Gastrocnemius medialis (tissue), 4 donors: Measurements from ENCODE around the gene ATP6V1A. TPM values are rescaled to one million over a fixed set of nuclear protein-coding genes. Genes with fewer than 3 reads are reported as not detected.

Experiments used
- ATAC-seq, 2 donors: fragments of 150-250 bp; one replicate each; pipeline ENCODE4 v1.9.1; 2016
- DNase-seq, 2 donors: peaks; one replicate each; pipeline ENCODE4 v3.0.0-alpha.2; 2019
- H3K27ac ChIP-seq, 4 donors: fragments of 200-600 bp; sonication (generic); 1 replicate in 1 of 4; 2 replicates in 3 of 4; pipeline ENCODE4 v1.5.1; 2016 to 2018; ENCODE audit warnings: mild to moderate bottlenecking in 2 of 4, moderate library complexity in 1 of 4
- H3K27me3 ChIP-seq, 3 donors: fragments of 200-600 bp; sonication (generic) in 2 of 3; 1 replicate in 1 of 3; 2 replicates in 2 of 3; pipeline versions ENCODE4 v1.5.1 to v1.6.0; 2016 to 2019; ENCODE audit warnings: mild to moderate bottlenecking in 1 of 3, moderate library complexity in 1 of 3
- H3K36me3 ChIP-seq, 2 donors: fragments of 200-600 bp; sonication (generic) in 1 of 2; one replicate each; pipeline ENCODE4 v1.5.1; 2017 to 2018
- H3K4me1 ChIP-seq, 2 donors: fragments of 200-600 bp; sonication (generic) in 1 of 2; one replicate each; pipeline ENCODE4 v1.5.1; 2016 to 2017; ENCODE audit warnings: mild to moderate bottlenecking in 2 of 2
- H3K4me3 ChIP-seq, 4 donors: fragments of 200-600 bp; sonication (generic) in 3 of 4; 1 replicate in 1 of 4; 2 replicates in 3 of 4; pipeline ENCODE4 v1.5.1; 2016 to 2019; ENCODE audit warnings: mild to moderate bottlenecking in 2 of 4
- H3K9me3 ChIP-seq, 3 donors: fragments of 200-600 bp; sonication (generic) in 2 of 3; 1 replicate in 1 of 3; 2 replicates in 2 of 3; pipeline ENCODE4 v1.5.1; 2016 to 2019
- POLR2A ChIP-seq, 2 donors: fragments of 450-650 bp; IDR thresholded peaks; one replicate each; pipeline ENCODE4 v1.6.1; 2017; ENCODE audit warnings: antibody characterized with exemption in 2 of 2, mild to moderate bottlenecking in 2 of 2, moderate library complexity in 2 of 2
- in situ Hi-C, 4 donors: fragments of 200-750 bp; cut with MboI; loops; one replicate each; pipeline versions ENCODE4 v1.15.0 to v1.8.0; 2017; ENCODE audit warnings: low sequenced_read_pairs in 4 of 4
- intact Hi-C: fragments of 100-400 bp; cut with DNase I; formaldehyde crosslinking; loops from one replicate; pipeline ENCODE4 v1.15.1; 2023; ENCODE audit warnings: low total_unique reads
- total RNA-seq, 4 donors: library from RNA; depleted of rRNA; stranded (reverse); fragments of >200 nt; gene quantifications; one replicate each; pipeline versions ENCODE4 v1.1.0 to v1.2.3, GENCODE V29; 2016
- TF ChIP-seq, protein P1 (sequence below), 5 experiments: fragments of 450-650 bp in 3 of 5; fragments of 200-600 bp in 2 of 5; sonication (generic) in 2 of 5; IDR thresholded peaks in 4 of 5; conservative IDR thresholded peaks in 1 of 5; 1 replicate in 4 of 5; 2 replicates in 1 of 5; pipeline ENCODE4 v1.5.1; 2016 to 2019; ENCODE audit warnings: antibody characterized with exemption in 5 of 5, mild to moderate bottlenecking in 3 of 5, moderate library complexity in 3 of 5

ATP6V1A gene
- total RNA-seq, 4 donors from 2014 or later, result 11.3 to 21.3 (median 15.0) TPM

DNA sequence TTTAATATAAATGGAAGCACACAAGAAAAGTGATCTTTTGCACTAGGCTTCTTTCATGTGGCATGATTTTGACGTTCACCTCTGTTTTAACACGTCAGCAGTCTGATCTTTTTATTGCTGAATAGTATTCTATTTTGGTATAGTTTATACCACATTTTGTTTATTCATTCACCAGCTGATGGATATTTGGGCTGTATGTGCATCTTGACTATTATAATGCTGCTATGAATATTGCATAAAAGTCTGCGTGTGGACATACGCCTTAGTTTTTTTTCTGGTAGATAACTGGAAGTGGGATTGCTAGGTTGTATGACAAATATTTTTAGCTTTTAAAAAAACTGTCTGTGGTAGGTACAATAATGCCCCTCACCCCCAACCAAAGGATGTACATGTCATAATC is 15.1 kb upstream of the ATP6V1A start:
- intact Hi-C loops (no loop called here), in situ Hi-C loops (loop anchor here (10.0 to 25.0 kb wide), 3 partner anchors 219 to 331 kb away; partner anchors contain the start of genes CCDC191 (in 3 of the 4), QTRT2 (in 3 of the 4) and SPICE1 (in 2 of the 4))
- DNase-seq (no peak), ATAC-seq (no peak)
- Histone ChIP-seq H3K36me3 (no peaks in the 10 kb centered on the region), H3K27ac (no peak overlapping the region), H3K27me3 (no peaks in the 10 kb centered on the region), H3K4me1 (peaks cover 60 to 71% of the 10 kb centered on the region in 2 donors), H3K9me3 (no peaks in the 10 kb centered on the region), H3K4me3 (no peak overlapping the region)
- TF ChIP-seq POLR2A (IDR thresholded peaks at IDR 0.05), result no peak
- TF ChIP-seq, protein P1, sequence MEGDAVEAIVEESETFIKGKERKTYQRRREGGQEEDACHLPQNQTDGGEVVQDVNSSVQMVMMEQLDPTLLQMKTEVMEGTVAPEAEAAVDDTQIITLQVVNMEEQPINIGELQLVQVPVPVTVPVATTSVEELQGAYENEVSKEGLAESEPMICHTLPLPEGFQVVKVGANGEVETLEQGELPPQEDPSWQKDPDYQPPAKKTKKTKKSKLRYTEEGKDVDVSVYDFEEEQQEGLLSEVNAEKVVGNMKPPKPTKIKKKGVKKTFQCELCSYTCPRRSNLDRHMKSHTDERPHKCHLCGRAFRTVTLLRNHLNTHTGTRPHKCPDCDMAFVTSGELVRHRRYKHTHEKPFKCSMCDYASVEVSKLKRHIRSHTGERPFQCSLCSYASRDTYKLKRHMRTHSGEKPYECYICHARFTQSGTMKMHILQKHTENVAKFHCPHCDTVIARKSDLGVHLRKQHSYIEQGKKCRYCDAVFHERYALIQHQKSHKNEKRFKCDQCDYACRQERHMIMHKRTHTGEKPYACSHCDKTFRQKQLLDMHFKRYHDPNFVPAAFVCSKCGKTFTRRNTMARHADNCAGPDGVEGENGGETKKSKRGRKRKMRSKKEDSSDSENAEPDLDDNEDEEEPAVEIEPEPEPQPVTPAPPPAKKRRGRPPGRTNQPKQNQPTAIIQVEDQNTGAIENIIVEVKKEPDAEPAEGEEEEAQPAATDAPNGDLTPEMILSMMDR (IDR thresholded peaks at IDR 0.05 in 4 of 5, conservative IDR thresholded peaks at IDR 0.05 in 1 of 5), result no peak

- H3K36me3 ChIP-seq, result no peaks in the 10 kb centered on the region
- ATAC-seq, result peak; percentile 51 to 53
- H3K27ac ChIP-seq, result peak overlapping the region; percentile 27 to 60 (median 50)
- DNase-seq, result no peak
- no peaks in the 10 kb centered on the region for H3K27me3 ChIP-seq
- peak overlapping the region in 1 of 4 donors; percentile 2 for H3K4me3 ChIP-seq
- peaks cover 80 to 86% of the 10 kb centered on the region in 2 donors for H3K4me1 ChIP-seq
- H3K9me3 ChIP-seq, result no peaks in the 10 kb centered on the region
- no peak for TF ChIP-seq POLR2A (IDR thresholded peaks at IDR 0.05)
- TF ChIP-seq, protein P1 (IDR thresholded peaks at IDR 0.05 in 4 of 5, conservative IDR thresholded peaks at IDR 0.05 in 1 of 5), result peak; percentile 52 to 69 (median 66)
- in situ Hi-C loops, result loop anchor here (10.0 to 25.0 kb wide), 3 partner anchors 224 to 326 kb away; partner anchors contain the start of genes CCDC191 (in 3 of the 4), QTRT2 (in 3 of the 4) and SPICE1 (in 2 of the 4)
- intact Hi-C loops, result loop anchor here (1.0 kb wide), 1 partner anchor 103 kb away; no protein-coding TSS in a partner anchor
Measured at GRCh38 chr3:113736548-113737089, 10.2 kb upstream of the ATP6V1A start.

- H3K4me1 ChIP-seq, result peaks cover 83 to 86% of the 10 kb centered on the region in 2 donors
- in situ Hi-C loops (loop anchor here (10.0 to 25.0 kb wide), 4 partner anchors 226 to 321 kb away; partner anchors contain the start of genes SPICE1 (in 3 of the 4), CCDC191 (in 2 of the 4) and QTRT2 (in 2 of the 4)), intact Hi-C loops (no loop called here)
- H3K4me3 ChIP-seq, result no peak overlapping the region
- no peaks in the 10 kb centered on the region for H3K27me3 ChIP-seq
- no peaks in the 10 kb centered on the region for H3K9me3 ChIP-seq
- H3K36me3 ChIP-seq, result no peaks in the 10 kb centered on the region
- TF ChIP-seq, protein P1 (IDR thresholded peaks at IDR 0.05 in 4 of 5, conservative IDR thresholded peaks at IDR 0.05 in 1 of 5), result no peak
- TF ChIP-seq POLR2A (IDR thresholded peaks at IDR 0.05), result no peak
- ATAC-seq (no peak), DNase-seq (no peak)
- peak overlapping the region; percentile 48 to 68 (median 56) for H3K27ac ChIP-seq
Measured at GRCh38 chr3:113741086-113741485, 5.7 kb upstream of the ATP6V1A start.

- no peak for TF ChIP-seq POLR2A (IDR thresholded peaks at IDR 0.05)
- TF ChIP-seq, protein P1 (IDR thresholded peaks at IDR 0.05 in 4 of 5, conservative IDR thresholded peaks at IDR 0.05 in 1 of 5), result no peak
- Histone ChIP-seq H3K27ac (peak overlapping the region; percentile 48 to 68 (median 56)), H3K36me3 (no peaks in the 10 kb centered on the region), H3K4me1 (peaks cover 78 to 80% of the 10 kb centered on the region in 2 donors), H3K4me3 (no peak overlapping the region), H3K27me3 (no peaks in the 10 kb centered on the region), H3K9me3 (no peaks in the 10 kb centered on the region)
- intact Hi-C loops (no loop called here), in situ Hi-C loops (loop anchor here (10.0 to 25.0 kb wide), 4 partner anchors 227 to 321 kb away; partner anchors contain the start of genes SPICE1 (in 3 of the 4), CCDC191 (in 2 of the 4) and QTRT2 (in 2 of the 4))
- DNase-seq (no peak), ATAC-seq (no peak)
Measured at GRCh38 chr3:113741620-113742019, 5.2 kb upstream of the ATP6V1A start.
